SKM-1 (cell line): ENCODE measurements around the gene VSTM2L.
A peak's percentile ranks its signal among the peaks of the same experiment; 100 is the strongest.

Source experiments
- DNase-seq: peaks from one replicate; lab custom pipeline; 2025; ENCODE audit not compliant: unreplicated experiment; lab: John Stamatoyannopoulos, UW

VSTM2L gene

DNA sequence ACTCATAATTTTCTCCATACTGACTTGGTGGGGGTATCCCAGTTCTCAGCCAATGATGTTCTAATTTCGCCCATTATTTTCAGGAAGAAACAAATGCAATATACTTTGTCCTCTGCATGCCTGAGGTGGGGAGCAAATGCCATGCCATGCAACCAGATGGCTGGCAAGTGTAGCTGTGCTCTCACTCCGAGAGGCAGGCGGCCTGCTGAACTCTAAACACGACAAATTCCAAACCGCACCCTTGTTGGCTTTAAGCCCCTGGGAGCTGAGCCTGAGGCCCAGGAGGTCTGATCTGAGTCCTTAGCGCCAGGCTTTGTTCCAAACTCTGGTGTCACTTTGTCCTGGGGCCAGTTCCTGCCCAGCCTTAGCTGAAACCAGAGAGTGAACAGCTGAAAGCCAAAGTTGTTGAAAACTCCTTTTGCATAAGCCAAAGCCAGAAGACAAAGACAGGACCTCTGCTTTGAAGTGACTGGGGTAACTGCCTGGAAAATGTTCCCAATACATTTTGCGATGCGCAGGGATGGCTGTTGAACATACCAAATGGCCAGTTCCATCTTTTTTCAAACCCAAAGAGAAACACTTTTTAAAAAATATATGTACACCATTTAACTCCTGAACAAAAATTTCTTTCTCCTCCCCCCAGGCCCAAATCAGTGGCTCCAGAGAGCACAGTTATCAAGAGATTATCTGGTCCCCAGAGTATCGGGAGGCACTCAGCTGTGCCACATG lies 84.1 kb downstream of the VSTM2L start:
- no peak for DNase-seq

DNA sequence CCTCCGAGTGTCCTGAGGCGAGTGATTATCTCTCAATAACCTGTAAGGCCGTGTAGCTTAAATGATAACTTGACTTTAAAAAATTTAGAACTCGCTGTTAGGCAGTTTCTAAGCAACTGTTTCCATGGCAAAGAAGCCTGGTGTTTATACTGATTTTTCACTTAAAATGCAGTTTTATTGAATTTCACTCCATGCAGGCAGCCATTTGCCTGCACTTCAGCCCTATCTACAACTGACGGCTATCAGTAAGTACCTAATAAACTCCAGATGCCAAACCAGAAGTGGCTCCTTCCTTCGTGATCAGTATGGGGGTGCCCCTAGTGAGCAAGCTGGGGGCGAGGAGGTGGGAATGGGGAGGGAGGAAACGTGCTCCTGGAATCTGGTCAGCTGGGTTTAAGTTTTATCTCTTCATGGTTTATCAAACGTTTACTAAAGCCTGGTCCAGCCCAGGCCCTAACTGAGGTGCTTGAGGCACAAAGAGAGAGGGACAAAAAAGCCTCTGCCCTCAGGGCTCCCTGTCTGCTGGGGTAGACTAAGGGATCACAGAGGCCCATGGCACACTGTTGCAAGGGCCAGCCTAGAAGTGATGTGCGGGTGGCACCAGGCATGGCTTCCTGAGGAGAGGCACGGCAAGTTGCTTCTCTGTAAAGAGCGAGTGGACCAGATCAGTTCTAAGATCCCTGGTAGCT lies 84.8 kb downstream of the VSTM2L start:
- DNase-seq: no peak

DNA sequence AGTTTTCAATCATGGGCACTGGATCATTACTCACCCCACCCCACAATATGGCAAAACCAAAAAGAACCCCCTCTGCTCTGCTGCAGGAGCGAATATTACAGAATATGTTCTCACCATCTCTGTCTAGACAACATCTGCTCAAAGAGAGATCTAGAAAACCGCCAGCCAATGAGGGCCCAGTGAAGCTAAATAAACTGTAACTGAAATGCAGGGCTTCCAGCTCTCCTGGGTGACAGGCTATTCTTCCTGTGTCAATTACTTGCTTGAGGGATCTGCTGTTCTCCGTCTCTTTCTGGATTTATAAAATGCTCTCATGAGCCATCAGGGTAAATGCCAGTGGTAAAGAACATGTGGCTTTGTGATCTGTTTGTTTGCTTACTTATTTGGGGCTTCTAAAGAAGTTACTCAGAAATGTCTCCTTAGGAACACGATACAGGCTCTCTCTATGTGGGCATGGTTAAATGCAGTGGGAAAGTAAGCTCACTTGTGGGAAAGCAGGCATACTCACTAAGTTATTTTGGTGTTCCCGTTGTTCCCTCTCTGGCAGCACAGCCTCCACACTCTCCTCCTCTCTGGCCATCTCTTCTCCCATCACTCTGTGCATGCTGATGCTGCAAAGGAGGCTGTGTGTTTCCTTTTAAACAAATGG lies 85.5 kb downstream of the VSTM2L start:
- DNase-seq: no peak

GRCh38 chr20:37989601-37990295 lies 86.8 kb downstream of the VSTM2L start:
- DNase-seq: no peak

- DNase-seq: peak; percentile 86
These were observed 87.7 kb downstream of the VSTM2L start for GRCh38 chr20:37990571-37991151.

- no peak for DNase-seq
These were observed 88.4 kb downstream of the VSTM2L start for GRCh38 chr20:37991157-37991866.

DNA sequence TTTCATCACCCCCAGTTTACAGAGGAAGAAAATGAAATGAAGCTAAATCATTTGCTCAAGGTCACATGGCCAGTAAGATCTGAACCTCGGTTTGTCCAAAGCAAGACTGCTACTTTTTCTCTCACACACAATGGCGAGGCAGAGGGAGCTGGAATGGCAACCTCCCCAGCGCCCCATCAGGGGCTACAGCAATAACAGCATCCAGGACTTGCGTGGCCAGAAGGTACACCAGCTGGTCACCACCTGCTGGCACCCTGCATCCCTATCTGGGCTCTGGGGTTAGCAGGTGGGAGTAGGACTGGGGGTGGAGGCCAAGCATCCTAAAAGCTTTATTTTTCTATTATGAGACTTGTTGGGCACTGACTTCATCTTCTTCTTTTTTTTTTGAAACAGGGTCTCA lies 89.0 kb downstream of the VSTM2L start:
- DNase-seq: no peak

GRCh38 chr20:37992802-37993409 lies 90.0 kb downstream of the VSTM2L start:
- DNase-seq: no peak

DNA sequence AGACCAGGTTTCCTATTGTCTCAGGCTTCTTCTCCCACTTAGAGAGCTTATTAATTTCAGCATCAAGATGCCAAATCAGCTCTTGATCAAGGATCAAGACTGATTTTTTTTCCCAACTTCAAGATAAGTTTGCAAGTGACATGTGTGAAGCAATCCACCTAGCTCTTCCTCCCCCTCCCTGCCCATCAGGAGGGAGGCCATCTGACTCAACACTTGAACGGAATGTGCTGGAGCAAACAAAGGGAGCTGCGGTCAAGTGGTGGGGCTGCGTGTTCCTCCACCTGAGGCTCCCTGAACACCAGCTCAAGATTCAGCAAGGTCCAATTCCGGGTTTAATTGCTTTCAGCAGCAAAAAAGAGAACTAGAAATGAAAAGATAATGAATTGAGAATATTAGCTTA lies 91.6 kb downstream of the VSTM2L start:
- no peak for DNase-seq
